Measurements from ENCODE around the gene SPTBN1.

SPTBN1 gene

DNA sequence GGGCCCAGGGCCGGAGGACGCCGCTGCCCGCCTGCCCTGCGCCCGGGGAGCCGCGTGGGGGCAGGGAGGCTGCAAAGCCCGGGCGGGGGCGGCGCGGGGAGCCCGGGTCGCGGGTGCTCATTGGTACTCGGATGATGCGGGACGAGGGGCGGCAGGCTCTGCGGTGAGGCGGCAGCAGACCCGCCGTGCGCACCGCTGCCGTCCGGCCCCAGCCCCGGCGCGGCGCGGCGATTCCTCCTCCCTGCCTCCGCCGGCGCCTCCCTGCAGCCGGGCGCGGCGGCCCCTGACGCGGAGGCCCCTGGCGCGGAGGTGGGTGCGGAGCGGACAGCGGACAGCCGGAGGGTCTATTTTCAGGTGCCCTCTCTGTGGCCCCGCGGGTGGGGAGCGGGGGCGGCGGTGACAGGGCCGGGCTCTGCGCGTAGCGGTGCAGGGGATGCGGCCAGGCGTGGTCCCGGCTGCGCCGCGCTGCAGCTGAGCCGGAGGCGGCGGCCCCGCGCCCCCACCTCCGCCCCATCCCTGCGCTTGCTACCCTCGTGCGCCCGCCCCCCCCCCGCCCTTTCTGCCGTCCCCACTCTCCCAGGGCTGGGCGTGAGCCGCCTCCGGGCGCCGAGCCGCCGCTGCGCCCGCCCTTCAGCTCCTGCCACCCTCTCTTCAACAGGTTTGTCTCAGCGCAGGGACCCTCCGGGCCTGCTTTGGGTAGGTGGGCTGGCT lies 640 bp downstream of the SPTBN1 start:
- Histone ChIP-seq H3K9ac (ENCODE audit: low read length) (peak overlapping the region; percentile 67), H3K4me2 (ENCODE audit: low read length) (peak overlapping the region; percentile 92), H2AFZ (ENCODE audit: low read depth, low read length) (peak overlapping the region; percentile 76), H4K20me1 (ENCODE audit: insufficient read depth, low read length) (no peaks in the 10 kb centered on the region), H3K9me3 (ENCODE audit: insufficient read depth, low read length) (no peaks in the 10 kb centered on the region), H3K79me2 (ENCODE audit: low read length) (0 out of 2 replicates have a peak, but pooled peaks cover 4% of the 10 kb centered on the region), H3K27me3 (ENCODE audit: low read depth, low read length) (peaks cover 10% of the 10 kb centered on the region; the same call in 1 of the 2 replicates), H3K36me3 (replicated peaks; ENCODE audit: low read depth, low read length) (no peaks in the 10 kb centered on the region), H3K27ac (ENCODE audit: low read length) (no peak overlapping the region), H3K4me1 (ENCODE audit: low read length) (peaks cover 19% of the 10 kb centered on the region), H3K4me3 (ENCODE audit: low read length) (peak overlapping the region; percentile 93)
- TF ChIP-seq, protein P1, sequence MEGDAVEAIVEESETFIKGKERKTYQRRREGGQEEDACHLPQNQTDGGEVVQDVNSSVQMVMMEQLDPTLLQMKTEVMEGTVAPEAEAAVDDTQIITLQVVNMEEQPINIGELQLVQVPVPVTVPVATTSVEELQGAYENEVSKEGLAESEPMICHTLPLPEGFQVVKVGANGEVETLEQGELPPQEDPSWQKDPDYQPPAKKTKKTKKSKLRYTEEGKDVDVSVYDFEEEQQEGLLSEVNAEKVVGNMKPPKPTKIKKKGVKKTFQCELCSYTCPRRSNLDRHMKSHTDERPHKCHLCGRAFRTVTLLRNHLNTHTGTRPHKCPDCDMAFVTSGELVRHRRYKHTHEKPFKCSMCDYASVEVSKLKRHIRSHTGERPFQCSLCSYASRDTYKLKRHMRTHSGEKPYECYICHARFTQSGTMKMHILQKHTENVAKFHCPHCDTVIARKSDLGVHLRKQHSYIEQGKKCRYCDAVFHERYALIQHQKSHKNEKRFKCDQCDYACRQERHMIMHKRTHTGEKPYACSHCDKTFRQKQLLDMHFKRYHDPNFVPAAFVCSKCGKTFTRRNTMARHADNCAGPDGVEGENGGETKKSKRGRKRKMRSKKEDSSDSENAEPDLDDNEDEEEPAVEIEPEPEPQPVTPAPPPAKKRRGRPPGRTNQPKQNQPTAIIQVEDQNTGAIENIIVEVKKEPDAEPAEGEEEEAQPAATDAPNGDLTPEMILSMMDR (IDR thresholded peaks at IDR 0.05; ENCODE audit: low read depth, low read length), result no peak
- no peak for TF ChIP-seq EZH2phosphoT487 (IDR thresholded peaks at IDR 0.05; ENCODE audit: low read depth)

DNA sequence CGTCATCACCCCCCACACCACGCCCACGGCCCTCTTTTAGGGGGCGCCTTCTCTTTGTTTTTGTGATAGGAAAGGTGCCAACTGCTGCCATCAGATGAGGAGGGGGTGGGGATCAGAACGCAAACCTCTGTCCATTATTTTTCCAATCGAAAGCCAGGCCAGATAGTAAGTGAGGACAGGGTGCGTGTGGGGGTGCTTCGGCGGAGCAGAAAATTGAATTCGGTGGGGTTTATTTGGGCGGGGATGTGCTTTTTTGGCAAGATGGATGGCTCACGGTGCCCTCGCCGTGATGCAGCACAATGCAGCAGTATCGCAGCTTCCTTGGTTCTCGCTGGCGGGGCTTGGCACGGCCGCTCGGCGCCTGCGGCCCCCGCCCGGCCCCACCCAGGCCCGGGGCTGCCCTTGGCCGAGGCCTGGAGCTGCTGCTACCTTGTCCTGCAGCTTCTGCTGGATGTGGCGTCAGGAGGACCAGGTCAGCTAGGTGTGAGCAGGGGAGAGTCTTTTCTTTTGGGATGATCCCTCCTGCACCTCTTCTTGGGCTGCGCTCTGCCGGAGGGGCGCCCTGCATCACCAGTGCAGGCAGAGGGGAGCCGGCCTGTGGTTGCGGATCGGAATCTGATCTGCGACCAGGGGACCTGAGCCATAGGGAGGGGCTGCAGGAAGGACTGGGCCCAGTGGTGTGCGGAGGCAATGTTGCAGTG lies 1.3 kb downstream of the SPTBN1 start:
- no peak for TF ChIP-seq EZH2phosphoT487 (IDR thresholded peaks at IDR 0.05; ENCODE audit: low read depth)
- TF ChIP-seq, protein P1 (IDR thresholded peaks at IDR 0.05; ENCODE audit: low read depth, low read length), result no peak
- no peaks in the 10 kb centered on the region for H4K20me1 ChIP-seq (ENCODE audit: insufficient read depth, low read length)
- H3K27ac ChIP-seq (ENCODE audit: low read length), result no peak overlapping the region
- no peaks in the 10 kb centered on the region for H3K9me3 ChIP-seq (ENCODE audit: insufficient read depth, low read length)
- peaks cover 10% of the 10 kb centered on the region; the same call in 1 of the 2 replicates for H3K27me3 ChIP-seq (ENCODE audit: low read depth, low read length)
- peak overlapping the region; percentile 93 for H3K4me3 ChIP-seq (ENCODE audit: low read length)
- 0 out of 2 replicates have a peak, but pooled peaks cover 4% of the 10 kb centered on the region for H3K79me2 ChIP-seq (ENCODE audit: low read length)
- no peaks in the 10 kb centered on the region for H3K36me3 ChIP-seq (replicated peaks; ENCODE audit: low read depth, low read length)
- peak overlapping the region; percentile 67 for H3K9ac ChIP-seq (ENCODE audit: low read length)
- H3K4me1 ChIP-seq (ENCODE audit: low read length), result peaks cover 19% of the 10 kb centered on the region
- peak overlapping the region; percentile 76 for H2AFZ ChIP-seq (ENCODE audit: low read depth, low read length)
- H3K4me2 ChIP-seq (ENCODE audit: low read length), result peak overlapping the region; percentile 92

DNA sequence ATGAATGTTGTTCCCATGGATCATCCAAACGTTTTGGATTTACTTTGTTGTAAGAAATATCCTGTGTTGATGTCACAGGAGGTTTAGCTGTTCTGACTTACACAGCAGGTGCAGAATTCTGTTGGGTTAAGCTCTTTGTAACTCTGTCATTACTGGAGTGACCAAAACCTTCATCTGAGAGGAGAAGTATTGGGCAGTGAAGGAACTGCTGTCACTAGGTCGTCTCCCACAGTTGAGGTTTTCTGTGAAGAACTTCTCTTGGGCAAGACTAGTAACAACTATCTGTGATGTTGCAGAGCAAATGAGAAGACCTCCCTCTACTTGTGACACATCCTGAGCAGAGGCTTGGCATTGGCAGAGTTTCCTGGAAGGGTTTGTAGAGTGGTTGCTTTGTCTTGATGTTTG lies 2.9 kb downstream of the SPTBN1 start:
- 0 out of 2 replicates have a peak, but pooled peaks cover 4% of the 10 kb centered on the region for H3K79me2 ChIP-seq (ENCODE audit: low read length)

More for the DNA sequence above, 2.9 kb downstream of the SPTBN1 start:
- no peaks in the 10 kb centered on the region for H3K9me3 ChIP-seq (ENCODE audit: insufficient read depth, low read length)
- TF ChIP-seq EZH2phosphoT487 (IDR thresholded peaks at IDR 0.05; ENCODE audit: low read depth), result no peak
- TF ChIP-seq, protein P1 (IDR thresholded peaks at IDR 0.05; ENCODE audit: low read depth, low read length), result no peak
- peaks cover 19% of the 10 kb centered on the region for H3K4me1 ChIP-seq (ENCODE audit: low read length)
- H3K4me3 ChIP-seq (ENCODE audit: low read length), result no peak overlapping the region
- no peaks in the 10 kb centered on the region for H4K20me1 ChIP-seq (ENCODE audit: insufficient read depth, low read length)
- H3K36me3 ChIP-seq (replicated peaks; ENCODE audit: low read depth, low read length), result no peaks in the 10 kb centered on the region
- H2AFZ ChIP-seq (ENCODE audit: low read depth, low read length), result no peak overlapping the region
- no peak overlapping the region for H3K9ac ChIP-seq (ENCODE audit: low read length)
- no peak overlapping the region for H3K27ac ChIP-seq (ENCODE audit: low read length)
- H3K4me2 ChIP-seq (ENCODE audit: low read length), result no peak overlapping the region
- H3K27me3 ChIP-seq (ENCODE audit: low read depth, low read length), result peaks cover 10% of the 10 kb centered on the region; the same call in 1 of the 2 replicates
